Neural progenitor cell (in vitro differentiated cells): ENCODE measurements around the gene CTDSP2. TPM values are rescaled to one million over a fixed set of nuclear protein-coding genes. Genes with fewer than 3 reads are reported as not detected.

Experiments
- DNase-seq: peaks from one replicate; pipeline ENCODE4 v3.0.0-alpha.2; 2016; ENCODE audit warnings: low spot score
- H2AFZ ChIP-seq: fragments of 200-600 bp; sonication (generic); replicated peaks from 2 replicates; pipeline ENCODE4 v1.6.1; 2016; ENCODE audit warnings: antibody characterized with exemption
- H3F3A ChIP-seq: fragments of 200-600 bp; sonication (generic); 2 replicates; pipeline ENCODE4 v1.6.1; 2016; ENCODE audit warnings: antibody characterized with exemption, low read depth
- H3K27ac ChIP-seq: fragments of 200-600 bp; sonication (generic); 2 replicates; pipeline ENCODE4 v1.5.1; 2016; ENCODE audit warnings: mild to moderate bottlenecking
- H3K27me3 ChIP-seq: fragments of 200-600 bp; sonication (generic); 2 replicates; pipeline ENCODE4 v1.6.1; 2016; ENCODE audit warnings: mild to moderate bottlenecking, moderate library complexity
- H3K36me3 ChIP-seq: fragments of 200-600 bp; sonication (generic); 2 replicates; pipeline ENCODE4 v1.5.1; 2016
- H3K4me1 ChIP-seq: fragments of 200-600 bp; sonication (generic); 2 replicates; pipeline ENCODE4 v1.6.1; 2016; ENCODE audit warnings: mixed run types
- H3K4me2 ChIP-seq: fragments of 200-600 bp; sonication (generic); 2 replicates; pipeline ENCODE4 v1.6.1; 2016
- H3K4me3 ChIP-seq: fragments of 200-600 bp; sonication (generic); 2 replicates; pipeline ENCODE4 v1.5.1; 2016
- H3K79me2 ChIP-seq: fragments of 200-600 bp; sonication (generic); 2 replicates; pipeline ENCODE4 v1.6.1; 2016; ENCODE audit warnings: low read depth
- H3K9ac ChIP-seq: fragments of 200-600 bp; sonication (generic); 2 replicates; pipeline ENCODE4 v1.6.1; 2016
- H3K9me3 ChIP-seq: fragments of 200-600 bp; sonication (generic); 2 replicates; pipeline ENCODE4 v1.5.1; 2016; ENCODE audit warnings: low read depth
- H4K20me1 ChIP-seq: fragments of 200-600 bp; sonication (generic); 2 replicates; pipeline ENCODE4 v1.6.1; 2016; ENCODE audit warnings: low read depth
- H3K27ac Mint-ChIP-seq: 3 replicates; pipeline ENCODE4 v1.8.0; 2021; ENCODE audit warnings: mixed read lengths
- H3K27me3 Mint-ChIP-seq: 2 replicates; pipeline ENCODE4 v1.8.0; 2022; ENCODE audit warnings: low read depth, mild to moderate bottlenecking, inconsistent platforms, moderate library complexity, mixed read lengths; ENCODE audit not compliant: insufficient read depth
- H3K36me3 Mint-ChIP-seq: 3 replicates; pipeline ENCODE4 v1.8.0; 2021; ENCODE audit warnings: mixed read lengths
- H3K4me1 Mint-ChIP-seq: 3 replicates; pipeline ENCODE4 v1.8.0; 2021; ENCODE audit warnings: mixed read lengths
- H3K4me3 Mint-ChIP-seq: 3 replicates; pipeline ENCODE4 v1.8.0; 2021; ENCODE audit warnings: mild to moderate bottlenecking, moderate library complexity, mixed read lengths
- H3K9me3 Mint-ChIP-seq: 3 replicates; pipeline ENCODE4 v1.8.0; 2020; ENCODE audit warnings: mixed read lengths
- CTCF ChIP-seq: fragments of 200-600 bp; sonication (generic); IDR thresholded peaks from 2 replicates; pipeline ENCODE4 v1.5.1; 2017; ENCODE audit warnings: antibody characterized with exemption, mild to moderate bottlenecking
- EZH2 ChIP-seq: fragments of 200-600 bp; sonication (generic); IDR thresholded peaks from 2 replicates; pipeline ENCODE4 v1.6.1; 2017; ENCODE audit warnings: antibody characterized with exemption, mild to moderate bottlenecking, moderate library complexity
- EZH2phosphoT487 ChIP-seq: fragments of 200-600 bp; sonication (generic); IDR thresholded peaks from 2 replicates; pipeline ENCODE4 v1.6.1; 2017; ENCODE audit warnings: antibody characterized with exemption
- total RNA-seq: library from RNA; depleted of rRNA; stranded (reverse); fragments of >200 nt; gene quantifications from 2 replicates; pipeline ENCODE4 v1.2.3, GENCODE V29; 2015; ENCODE audit warnings: low replicate concordance

CTDSP2 gene
- total RNA-seq, 1 donor from 2014 or later = 43.6 TPM

- peaks cover 9% of the 10 kb centered on the region for H3K36me3 Mint-ChIP-seq
- no peaks in the 10 kb centered on the region for H3K9me3 ChIP-seq
Observed at GRCh38 chr12:57797933-57798332, 48.6 kb downstream of the CTDSP2 start.

DNA sequence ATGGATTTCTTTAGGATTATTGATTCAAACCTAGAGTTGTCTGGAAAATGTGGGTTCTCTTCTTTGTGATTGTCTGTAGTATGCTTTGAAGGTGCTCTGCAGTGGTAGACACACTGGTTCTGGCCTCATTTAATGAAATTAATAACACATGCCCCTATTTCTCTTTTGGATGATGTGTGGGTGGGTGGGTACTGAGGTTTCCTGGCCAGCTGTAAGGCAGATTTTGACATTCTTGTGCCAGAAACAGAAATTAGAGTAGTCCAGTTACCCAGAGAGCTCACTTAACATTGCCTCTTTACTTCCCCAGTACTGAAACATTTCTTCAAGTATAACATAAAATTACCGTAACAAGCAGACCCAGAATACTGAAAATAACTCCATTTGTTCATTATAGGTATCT is 49.5 kb downstream of the CTDSP2 start:
- Histone ChIP-seq H3K36me3 (peaks cover 10% of the 10 kb centered on the region), H3K79me2 (no peaks in the 10 kb centered on the region), H3K4me3 (no peak overlapping the region), H3K9ac (no peak overlapping the region), H4K20me1 (no peaks in the 10 kb centered on the region), H3K27me3 (no peaks in the 10 kb centered on the region), H2AFZ (no peak overlapping the region), H3K4me2 (no peak overlapping the region), H3K4me1 (no peaks in the 10 kb centered on the region), H3K9me3 (no peaks in the 10 kb centered on the region), H3K27ac (no peak overlapping the region), H3F3A (peaks cover 7% of the 10 kb centered on the region)
- Mint-ChIP-seq H3K4me3 (no peak overlapping the region), H3K4me1 (no peaks in the 10 kb centered on the region), H3K27me3 (no peaks in the 10 kb centered on the region), H3K36me3 (peaks cover 10% of the 10 kb centered on the region), H3K27ac (no peak overlapping the region), H3K9me3 (no peaks in the 10 kb centered on the region)
- DNase-seq = no peak
- TF ChIP-seq EZH2phosphoT487 (no peak), EZH2 (no peak), CTCF (no peak)

More at GRCh38 chr12:57797933-57798332, 48.6 kb downstream of the CTDSP2 start:
- Histone ChIP-seq H3K4me1 (no peaks in the 10 kb centered on the region), H3K27ac (no peak overlapping the region), H4K20me1 (no peaks in the 10 kb centered on the region), H3K9ac (no peak overlapping the region), H2AFZ (no peak overlapping the region), H3K36me3 (peaks cover 8% of the 10 kb centered on the region), H3K79me2 (no peaks in the 10 kb centered on the region), H3F3A (peaks cover 7% of the 10 kb centered on the region), H3K27me3 (no peaks in the 10 kb centered on the region), H3K4me3 (no peak overlapping the region), H3K4me2 (no peak overlapping the region)
- TF ChIP-seq CTCF = no peak
- TF ChIP-seq EZH2 = no peak
- TF ChIP-seq EZH2phosphoT487 = no peak
- no peak for DNase-seq
- no peak overlapping the region for H3K27ac Mint-ChIP-seq
- no peaks in the 10 kb centered on the region for H3K4me1 Mint-ChIP-seq
- no peaks in the 10 kb centered on the region for H3K27me3 Mint-ChIP-seq
- H3K4me3 Mint-ChIP-seq = no peak overlapping the region
- no peaks in the 10 kb centered on the region for H3K9me3 Mint-ChIP-seq

GRCh38 chr12:57795354-57795753 is 51.2 kb downstream of the CTDSP2 start:
- no peak for DNase-seq
- Histone ChIP-seq H3K4me3 (no peak overlapping the region), H3K27me3 (no peaks in the 10 kb centered on the region), H3K27ac (no peak overlapping the region), H3K79me2 (no peaks in the 10 kb centered on the region), H3K4me2 (no peak overlapping the region), H3K9me3 (no peaks in the 10 kb centered on the region), H3K36me3 (peaks cover 17% of the 10 kb centered on the region), H3F3A (peaks cover 7% of the 10 kb centered on the region), H3K9ac (no peak overlapping the region), H4K20me1 (peaks cover 6% of the 10 kb centered on the region), H2AFZ (no peak overlapping the region), H3K4me1 (no peaks in the 10 kb centered on the region)
- Mint-ChIP-seq H3K27me3 (no peaks in the 10 kb centered on the region), H3K4me3 (no peak overlapping the region), H3K4me1 (no peaks in the 10 kb centered on the region), H3K9me3 (no peaks in the 10 kb centered on the region), H3K36me3 (peaks cover 10% of the 10 kb centered on the region), H3K27ac (no peak overlapping the region)
- TF ChIP-seq EZH2 (no peak), EZH2phosphoT487 (no peak), CTCF (no peak)
